Amygdala (tissue), 56 donors: ENCODE data around the gene EIF6.

Experiments
- DNase-seq, 56 donors: peaks; one replicate each; lab custom pipeline; 2025; lab: John Stamatoyannopoulos, UW

Gene EIF6

GRCh38 chr20:35283441-35284266, 918 bp downstream of the EIF6 start:
- DNase-seq: peak in 1 of 56 donors; percentile 38

DNA sequence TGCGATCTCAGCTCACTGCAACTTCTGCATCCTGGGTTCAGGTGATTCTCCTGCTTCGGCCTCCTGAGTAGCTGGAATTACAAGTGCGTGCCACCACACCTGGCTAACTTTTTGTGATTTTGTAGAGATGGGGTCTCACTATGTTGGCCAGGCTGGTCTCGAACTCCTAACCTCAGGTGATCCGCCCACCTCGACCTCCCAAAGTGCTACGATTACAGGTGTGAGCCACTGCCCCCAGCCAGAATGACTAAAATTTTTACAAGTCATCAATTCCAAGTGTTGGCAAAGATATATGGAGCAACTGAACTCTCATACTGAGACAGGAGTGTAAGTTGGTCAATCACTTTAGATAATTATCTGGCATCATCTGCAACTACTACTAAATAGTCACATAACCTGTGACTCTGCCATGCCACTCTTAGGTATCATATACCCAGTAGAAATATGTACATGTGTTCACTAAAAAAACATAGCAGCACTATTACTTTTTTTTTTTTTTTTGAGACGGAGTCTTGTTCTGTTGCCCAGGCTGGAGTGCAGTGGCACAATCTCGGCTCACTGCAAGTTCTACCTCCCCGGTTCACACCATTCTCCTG, 3.0 kb downstream of the EIF6 start:
- DNase-seq: no peak

GRCh38 chr20:35280523-35280922, 4.0 kb downstream of the EIF6 start:
- no peak for DNase-seq

DNA sequence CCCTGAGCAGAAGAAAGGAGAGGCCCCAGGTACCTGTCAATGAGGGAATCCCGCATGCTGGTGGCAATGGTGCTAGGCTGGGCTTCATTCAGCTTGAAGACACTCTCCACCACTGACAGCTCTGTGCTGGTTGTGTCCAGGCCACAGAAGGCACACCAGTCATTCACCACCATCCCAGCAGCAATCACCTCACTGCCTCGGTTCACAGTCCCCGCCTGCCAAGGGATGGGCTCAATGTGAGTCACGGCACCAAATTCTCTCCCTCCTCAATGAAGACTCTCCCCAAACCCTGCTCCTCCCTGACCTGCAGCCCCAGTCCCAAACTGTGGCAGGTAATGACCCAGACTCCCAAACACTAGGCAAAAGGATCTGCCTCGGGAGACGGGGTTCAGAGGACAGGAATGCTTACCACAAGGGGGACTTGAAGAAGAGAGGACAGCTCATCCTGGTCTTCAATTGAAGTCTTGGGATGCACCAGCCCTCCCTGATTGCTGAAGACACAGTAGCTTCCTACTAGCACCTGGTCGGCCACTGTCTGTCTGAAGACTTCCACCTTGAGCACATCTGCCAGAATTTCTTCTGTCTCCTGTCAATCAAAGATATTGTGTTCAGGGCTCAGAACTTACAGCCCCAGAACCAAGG, 4.9 kb downstream of the EIF6 start:
- DNase-seq: no peak

DNA sequence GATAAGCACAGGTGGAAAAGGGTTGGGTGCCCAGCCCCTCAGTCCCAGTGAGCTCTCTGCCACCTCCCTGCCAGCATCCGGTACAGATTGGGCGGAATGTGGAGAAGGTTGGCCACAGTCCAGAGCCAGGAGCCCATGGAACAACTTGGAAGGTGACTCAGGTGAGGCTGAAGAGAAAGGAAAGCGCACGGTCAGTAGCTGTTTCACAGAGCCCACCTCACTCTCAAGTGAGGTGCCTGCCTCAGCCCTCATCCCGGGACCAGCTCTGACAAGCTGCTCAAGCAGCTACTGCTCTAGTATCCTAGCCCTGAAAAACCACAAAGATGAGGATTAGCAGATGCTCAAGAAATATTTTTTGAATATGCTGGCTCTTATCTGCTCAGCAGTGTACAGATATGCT, 5.5 kb downstream of the EIF6 start:
- no peak for DNase-seq

- DNase-seq: peak in 54 of 56 donors; percentile 39 to 91 (median 74)
These were observed 6.8 kb downstream of the EIF6 start, which contains the start of gene MMP24OS for GRCh38 chr20:35277531-35278395. Gene MMP24OS (minus strand): TSS chr20:35278122. CDS start chr20:35277929, 193 bp downstream.

GRCh38 chr20:35277127-35277526, 7.4 kb downstream of the EIF6 start:
- no peak for DNase-seq

- DNase-seq: no peak
These were observed 8.2 kb downstream of the EIF6 start for GRCh38 chr20:35276408-35276807.

DNA sequence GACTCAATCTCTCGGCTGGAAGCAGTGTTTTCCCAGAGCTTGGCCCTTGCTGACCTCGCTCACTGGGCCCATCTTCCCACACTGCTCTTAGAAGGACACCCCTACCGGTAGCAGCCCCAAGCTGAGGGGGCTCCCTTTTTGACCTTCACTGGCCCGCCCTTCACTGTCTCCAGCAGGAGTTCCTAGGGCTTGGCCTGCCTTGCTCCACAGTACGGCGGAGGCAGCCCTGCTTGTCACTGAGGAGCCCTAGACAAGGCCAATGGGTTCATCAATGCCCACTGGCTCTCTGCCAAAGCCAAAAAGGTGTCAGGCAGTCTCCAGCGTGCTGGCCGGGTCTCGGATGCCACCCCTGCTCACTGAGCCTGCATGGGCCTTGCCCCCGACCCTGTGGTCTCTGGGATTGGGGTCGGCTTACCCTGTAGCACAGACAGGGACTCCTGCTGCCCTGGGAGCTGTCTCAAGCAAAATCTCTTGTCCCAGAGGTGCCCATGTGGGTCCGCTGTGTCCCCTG, 8.8 kb downstream of the EIF6 start:
- no peak for DNase-seq

DNA sequence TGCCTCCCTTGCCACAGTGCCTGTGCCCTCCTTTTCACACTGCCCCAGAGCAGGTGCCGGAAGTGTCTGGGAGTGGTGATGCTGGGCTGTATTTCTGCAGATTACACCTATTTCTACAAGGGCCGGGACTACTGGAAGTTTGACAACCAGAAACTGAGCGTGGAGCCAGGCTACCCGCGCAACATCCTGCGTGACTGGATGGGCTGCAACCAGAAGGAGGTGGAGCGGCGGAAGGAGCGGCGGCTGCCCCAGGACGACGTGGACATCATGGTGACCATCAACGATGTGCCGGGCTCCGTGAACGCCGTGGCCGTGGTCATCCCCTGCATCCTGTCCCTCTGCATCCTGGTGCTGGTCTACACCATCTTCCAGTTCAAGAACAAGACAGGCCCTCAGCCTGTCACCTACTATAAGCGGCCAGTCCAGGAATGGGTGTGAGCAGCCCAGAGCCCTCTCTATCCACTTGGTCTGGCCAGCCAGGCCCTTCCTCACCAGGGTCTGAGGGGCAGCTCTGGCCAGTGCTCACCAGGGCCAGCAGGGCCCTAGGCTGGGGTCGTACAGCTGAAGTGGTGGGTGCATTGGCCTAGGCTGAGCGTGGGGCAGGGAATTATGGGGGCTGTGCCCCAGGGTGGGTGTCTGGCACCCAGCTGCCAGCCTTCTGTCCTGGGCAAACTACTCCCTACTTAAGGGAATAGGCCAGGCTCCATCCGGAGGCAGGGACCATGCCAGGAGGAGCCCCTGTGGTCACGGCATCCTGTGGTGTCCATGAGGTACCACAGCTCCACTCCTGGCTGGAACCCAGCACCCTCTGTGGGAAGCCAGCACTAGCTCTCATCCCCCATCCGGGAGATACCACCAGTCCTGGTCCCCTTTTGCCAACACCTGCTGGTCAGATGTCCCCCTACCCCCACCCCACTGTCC, 10.1 kb downstream of the EIF6 start:
- DNase-seq: no peak

- DNase-seq: peak in 42 of 56 donors; percentile 3 to 80 (median 51)
These were observed 11.0 kb downstream of the EIF6 start for GRCh38 chr20:35273449-35274171.

GRCh38 chr20:35271904-35272303, 12.7 kb downstream of the EIF6 start:
- DNase-seq: no peak

DNA sequence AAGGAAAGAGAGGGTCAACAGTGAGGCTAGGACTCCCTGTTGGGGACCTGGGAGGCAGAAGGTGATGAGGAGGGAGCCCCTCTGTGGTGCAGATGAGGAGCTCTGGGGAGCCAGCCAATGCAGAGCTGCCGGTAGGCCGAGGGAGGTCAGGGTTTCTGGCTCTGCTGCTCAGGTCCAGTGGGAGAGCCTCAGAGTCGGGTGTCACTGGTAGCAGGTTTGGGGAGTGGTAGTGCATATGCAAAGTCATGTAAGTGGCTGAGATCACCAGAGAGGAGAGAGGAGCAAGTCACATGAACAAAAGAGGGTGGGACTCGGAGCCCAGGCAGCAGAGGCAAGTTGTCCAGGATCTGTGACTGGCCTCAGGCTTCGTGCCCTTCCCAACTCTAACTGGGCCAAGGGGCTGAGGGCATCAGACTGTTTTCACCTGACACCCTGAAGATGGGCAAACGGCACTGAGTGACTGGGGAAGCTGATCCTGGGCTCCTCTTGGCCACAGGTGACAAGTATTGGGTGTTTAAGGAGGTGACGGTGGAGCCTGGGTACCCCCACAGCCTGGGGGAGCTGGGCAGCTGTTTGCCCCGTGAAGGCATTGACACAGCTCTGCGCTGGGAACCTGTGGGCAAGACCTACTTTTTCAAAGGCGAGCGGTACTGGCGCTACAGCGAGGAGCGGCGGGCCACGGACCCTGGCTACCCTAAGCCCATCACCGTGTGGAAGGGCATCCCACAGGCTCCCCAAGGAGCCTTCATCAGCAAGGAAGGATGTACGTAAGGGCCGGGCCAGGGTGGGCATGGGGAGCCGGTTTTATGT, 13.3 kb downstream of the EIF6 start:
- no peak for DNase-seq

GRCh38 chr20:35270021-35270902, 14.3 kb downstream of the EIF6 start:
- no peak for DNase-seq

- DNase-seq: peak in 27 of 56 donors; percentile 8 to 63 (median 27)
These were observed 15.4 kb downstream of the EIF6 start for GRCh38 chr20:35269055-35269781.

DNA sequence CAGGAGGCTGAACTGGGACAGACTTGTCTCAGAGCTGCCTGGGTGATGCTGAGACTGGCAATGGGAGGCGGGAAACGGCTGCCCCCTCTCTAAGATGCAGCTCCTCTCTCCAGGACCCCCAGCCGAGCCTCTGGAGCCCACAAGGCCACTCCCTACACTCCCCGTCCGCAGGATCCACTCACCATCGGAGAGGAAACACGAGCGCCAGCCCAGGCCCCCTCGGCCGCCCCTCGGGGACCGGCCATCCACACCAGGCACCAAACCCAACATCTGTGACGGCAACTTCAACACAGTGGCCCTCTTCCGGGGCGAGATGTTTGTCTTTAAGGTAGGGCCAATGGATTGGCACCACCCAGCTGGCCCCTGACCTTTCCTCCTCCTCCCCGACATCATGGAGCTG, 17.5 kb downstream of the EIF6 start:
- DNase-seq: no peak
